Measurements from ENCODE around the gene CENPF. TPM values are rescaled to one million over a fixed set of nuclear protein-coding genes. Genes with fewer than 3 reads are reported as not detected.

CENPF gene
- total RNA-seq, 1 donor from 2014 or later: 80.5 TPM

DNA sequence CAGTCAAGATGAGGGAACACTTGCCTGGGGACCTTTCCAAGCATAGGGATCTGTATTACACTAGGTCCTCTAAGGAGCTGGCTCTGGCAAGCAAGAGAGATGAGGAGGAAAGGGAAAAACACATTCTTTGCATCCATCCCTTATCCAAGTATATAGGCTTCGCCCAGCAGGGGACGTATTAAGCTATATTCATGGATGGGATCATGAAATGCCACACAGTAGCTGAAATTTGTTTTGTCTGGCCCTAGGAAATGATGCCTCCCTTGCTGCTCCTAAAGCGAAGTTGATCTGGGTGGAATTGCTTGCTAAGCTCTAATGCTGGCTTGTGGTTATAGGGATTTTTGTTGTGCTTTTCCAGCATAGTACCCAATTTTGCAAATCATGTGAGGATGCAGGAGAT lies 32.1 kb downstream of the CENPF start:
- no peak overlapping the region for H3K4me3 ChIP-seq (ENCODE audit: low read depth, low read length)
- no peak for DNase-seq (ENCODE audit: low read depth)
- TF ChIP-seq, protein P1, sequence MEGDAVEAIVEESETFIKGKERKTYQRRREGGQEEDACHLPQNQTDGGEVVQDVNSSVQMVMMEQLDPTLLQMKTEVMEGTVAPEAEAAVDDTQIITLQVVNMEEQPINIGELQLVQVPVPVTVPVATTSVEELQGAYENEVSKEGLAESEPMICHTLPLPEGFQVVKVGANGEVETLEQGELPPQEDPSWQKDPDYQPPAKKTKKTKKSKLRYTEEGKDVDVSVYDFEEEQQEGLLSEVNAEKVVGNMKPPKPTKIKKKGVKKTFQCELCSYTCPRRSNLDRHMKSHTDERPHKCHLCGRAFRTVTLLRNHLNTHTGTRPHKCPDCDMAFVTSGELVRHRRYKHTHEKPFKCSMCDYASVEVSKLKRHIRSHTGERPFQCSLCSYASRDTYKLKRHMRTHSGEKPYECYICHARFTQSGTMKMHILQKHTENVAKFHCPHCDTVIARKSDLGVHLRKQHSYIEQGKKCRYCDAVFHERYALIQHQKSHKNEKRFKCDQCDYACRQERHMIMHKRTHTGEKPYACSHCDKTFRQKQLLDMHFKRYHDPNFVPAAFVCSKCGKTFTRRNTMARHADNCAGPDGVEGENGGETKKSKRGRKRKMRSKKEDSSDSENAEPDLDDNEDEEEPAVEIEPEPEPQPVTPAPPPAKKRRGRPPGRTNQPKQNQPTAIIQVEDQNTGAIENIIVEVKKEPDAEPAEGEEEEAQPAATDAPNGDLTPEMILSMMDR (conservative IDR thresholded peaks at IDR 0.05; ENCODE audit: low read depth, low read length): no peak

DNA sequence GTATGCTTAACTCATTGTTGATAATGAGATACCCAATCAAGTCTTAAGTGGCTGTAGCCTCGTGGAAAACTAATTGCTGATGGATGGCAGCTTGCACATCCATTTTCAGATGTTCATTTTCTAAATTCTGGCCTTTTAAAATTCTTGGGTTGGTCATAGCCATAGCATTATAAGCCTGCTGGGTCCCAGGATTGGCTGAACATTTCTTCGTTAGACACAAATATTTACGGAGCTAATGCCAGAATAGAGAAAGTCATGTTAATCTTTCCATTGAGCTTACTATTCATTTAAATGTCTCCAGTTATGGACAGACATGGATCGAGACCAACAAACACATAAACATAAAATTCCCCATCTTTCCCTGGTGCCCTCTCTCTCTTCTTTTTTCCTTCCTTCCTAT lies 32.5 kb downstream of the CENPF start:
- no peak overlapping the region for H3K4me3 ChIP-seq (ENCODE audit: low read depth, low read length)
- TF ChIP-seq, protein P1 (conservative IDR thresholded peaks at IDR 0.05; ENCODE audit: low read depth, low read length): no peak
- no peak for DNase-seq (ENCODE audit: low read depth)

DNA sequence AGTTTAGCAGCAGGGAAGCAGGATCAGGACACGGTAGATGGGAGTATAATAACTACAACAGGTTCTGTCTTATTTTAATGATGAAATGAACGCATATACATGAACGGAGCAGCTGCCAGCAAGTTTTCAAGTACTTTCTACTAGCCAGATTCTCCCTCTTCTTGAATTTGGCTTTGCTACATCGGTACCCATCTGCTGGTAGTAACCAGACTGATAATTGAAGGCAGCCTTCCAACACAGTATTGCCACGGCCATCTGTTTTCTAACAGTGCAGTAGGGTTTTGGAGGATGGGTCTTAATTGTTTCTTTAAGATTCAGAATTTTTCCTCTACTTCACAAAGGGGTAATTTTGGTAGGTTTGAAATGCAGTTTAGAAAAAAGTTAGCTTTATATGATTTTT lies 33.4 kb downstream of the CENPF start:
- TF ChIP-seq, protein P1 (conservative IDR thresholded peaks at IDR 0.05; ENCODE audit: low read depth, low read length): no peak
- no peak overlapping the region for H3K4me3 ChIP-seq (ENCODE audit: low read depth, low read length)
- DNase-seq (ENCODE audit: low read depth): no peak

DNA sequence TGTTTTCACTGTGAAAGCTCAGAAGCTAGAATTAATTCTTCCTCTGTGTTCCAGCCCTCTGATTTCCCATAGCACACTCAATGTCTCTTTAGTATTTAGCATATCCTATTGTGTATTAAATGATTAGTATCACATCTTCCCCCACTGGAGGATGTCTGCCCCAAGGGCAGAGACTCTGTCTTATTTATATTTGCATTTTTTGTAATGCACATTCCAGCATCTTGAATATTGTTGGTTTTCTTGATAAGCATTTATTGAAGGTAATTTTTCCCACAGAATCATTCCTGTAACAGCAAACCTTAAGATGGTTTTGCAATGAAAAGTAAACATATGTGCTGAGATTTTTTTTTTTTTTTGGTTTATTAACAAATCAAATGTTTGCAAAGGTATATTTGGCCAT lies 34.1 kb downstream of the CENPF start:
- TF ChIP-seq, protein P1 (conservative IDR thresholded peaks at IDR 0.05; ENCODE audit: low read depth, low read length): no peak
- DNase-seq (ENCODE audit: low read depth): no peak
- H3K4me3 ChIP-seq (ENCODE audit: low read depth, low read length): no peak overlapping the region

DNA sequence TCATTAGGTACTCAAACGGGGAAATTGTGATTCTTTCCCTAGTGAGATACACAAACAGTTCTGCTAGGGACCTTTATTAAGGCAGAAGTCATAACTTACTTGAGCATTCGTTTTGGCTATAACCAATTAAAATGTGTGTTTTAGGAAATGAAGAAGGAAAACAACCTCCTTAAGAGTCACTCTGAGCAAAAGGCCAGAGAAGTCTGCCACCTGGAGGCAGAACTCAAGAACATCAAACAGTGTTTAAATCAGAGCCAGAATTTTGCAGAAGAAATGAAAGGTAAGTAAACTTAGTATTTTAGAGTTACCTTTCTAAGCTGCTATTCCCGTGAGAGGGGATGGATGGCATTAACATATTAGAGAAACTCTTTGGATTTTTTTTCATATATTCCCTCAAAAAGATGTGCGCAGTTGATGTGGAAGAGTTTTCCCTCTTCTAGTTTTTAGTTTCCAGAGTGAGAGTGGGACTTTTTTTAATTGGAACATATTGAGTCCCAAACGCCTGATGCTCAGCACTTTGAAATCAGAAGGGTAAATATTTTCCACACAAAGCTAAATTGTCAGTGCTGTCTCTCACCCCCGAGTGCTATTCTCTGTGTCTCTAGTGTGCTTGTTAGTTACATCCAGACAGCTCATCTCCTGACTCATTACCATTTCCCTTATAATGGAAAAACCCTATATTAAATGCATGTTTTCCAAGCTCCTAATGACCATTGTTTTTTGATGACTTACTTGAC lies 34.9 kb downstream of the CENPF start:
- DNase-seq (ENCODE audit: low read depth): no peak
- H3K4me3 ChIP-seq (ENCODE audit: low read depth, low read length): no peak overlapping the region
- TF ChIP-seq, protein P1 (conservative IDR thresholded peaks at IDR 0.05; ENCODE audit: low read depth, low read length): peak; percentile 83

DNA sequence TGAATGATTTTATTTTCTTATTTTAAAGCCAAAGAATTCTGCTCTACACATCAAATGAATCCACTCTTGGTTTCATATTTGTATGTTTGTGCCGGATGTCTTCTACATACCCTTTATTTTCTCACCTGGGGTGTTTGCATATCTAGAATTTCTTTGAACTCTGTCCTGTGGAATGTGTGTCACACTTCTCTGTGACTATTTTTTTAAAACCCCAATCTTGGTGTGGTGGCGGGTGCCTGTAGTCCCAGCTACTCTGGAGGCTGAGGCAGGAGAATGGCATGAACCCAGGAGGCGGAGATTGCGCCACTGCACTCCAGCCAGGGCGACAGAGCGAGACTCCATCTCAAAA lies 35.4 kb downstream of the CENPF start:
- TF ChIP-seq, protein P1 (conservative IDR thresholded peaks at IDR 0.05; ENCODE audit: low read depth, low read length): no peak
- DNase-seq (ENCODE audit: low read depth): no peak
- no peak overlapping the region for H3K4me3 ChIP-seq (ENCODE audit: low read depth, low read length)

DNA sequence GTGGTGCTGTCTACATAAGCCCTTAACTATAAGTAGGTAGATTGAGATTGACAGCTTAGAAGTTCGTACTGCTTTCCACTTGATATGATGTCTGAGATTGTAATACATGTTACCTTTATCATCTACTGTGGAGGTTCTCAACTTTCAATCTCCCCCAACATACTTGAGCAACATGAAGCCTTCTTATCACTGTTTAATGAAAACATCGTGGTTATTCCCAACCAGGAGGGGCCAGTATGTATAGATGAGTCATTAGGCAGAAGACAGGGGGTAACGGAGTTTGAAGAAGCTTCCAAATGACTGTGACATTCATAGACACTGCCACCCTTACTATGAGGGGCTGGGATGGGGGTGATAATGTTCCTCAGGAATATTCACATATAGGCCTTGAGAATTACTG lies 36.0 kb downstream of the CENPF start:
- no peak for DNase-seq (ENCODE audit: low read depth)
- H3K4me3 ChIP-seq (ENCODE audit: low read depth, low read length): no peak overlapping the region
- TF ChIP-seq, protein P1 (conservative IDR thresholded peaks at IDR 0.05; ENCODE audit: low read depth, low read length): no peak

Data from epithelial cell of proximal tubule (primary cell).